Mononuclear cell (primary cell): ENCODE data around the gene ZNF428. TPM values are rescaled to one million over a fixed set of nuclear protein-coding genes. Genes with fewer than 3 reads are reported as not detected.
"Not testable (repeated sequence)": the region's sequence is repeated elsewhere in the genome, so short reads cannot be mapped to it uniquely, and the experiment has no call there.

Source experiments
- H3K27me3 ChIP-seq: 2 replicates; pipeline ENCODE4 v1.6.0; 2011; ENCODE audit warnings: low read length, control low read depth; ENCODE audit not compliant: insufficient read depth
- H3K4me1 ChIP-seq: 2 replicates; pipeline ENCODE4 v1.5.1; 2011; ENCODE audit warnings: mild to moderate bottlenecking, low read length, control low read depth; ENCODE audit not compliant: insufficient read depth
- H3K4me3 ChIP-seq: 2 replicates; pipeline ENCODE4 v1.5.1; 2011; ENCODE audit warnings: mild to moderate bottlenecking, low read length, moderate library complexity
- H3K9me3 ChIP-seq: 2 replicates; pipeline ENCODE4 v1.5.1; 2011; ENCODE audit warnings: low read depth, mild to moderate bottlenecking, control low read depth, low read length
- total RNA-seq: library from RNA; depleted of rRNA; stranded (reverse); fragments of >200 nt; gene quantifications from one replicate; pipeline ENCODE4 v1.2.3, GENCODE V29; 2012

Gene ZNF428
- total RNA-seq, 1 donor = 22.5 TPM

DNA sequence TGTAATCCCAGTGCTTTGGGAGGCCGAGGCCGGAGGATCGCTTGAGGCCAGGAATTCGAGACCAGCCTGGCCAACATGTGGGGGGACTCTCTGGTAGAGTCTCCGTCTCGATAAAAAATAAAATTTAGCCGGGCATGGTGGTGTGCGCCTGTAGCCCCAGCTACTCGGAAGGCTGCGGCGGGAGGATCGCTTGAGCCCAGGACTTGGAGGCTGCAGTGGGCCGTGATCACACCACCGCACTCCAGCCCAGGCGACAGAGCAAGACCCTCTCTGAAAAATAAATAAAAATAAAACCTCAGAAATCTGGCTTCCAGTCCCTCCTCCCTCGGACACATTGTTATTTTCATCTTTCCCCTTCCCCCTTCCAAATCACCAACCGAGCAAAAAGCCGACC lies 23.8 kb downstream of the ZNF428 start:
- H3K9me3 ChIP-seq = no peaks in the 10 kb centered on the region
- H3K27me3 ChIP-seq = no peaks in the 10 kb centered on the region
- H3K4me3 ChIP-seq = peak overlapping the region; percentile 89
- peaks cover 43% of the 10 kb centered on the region for H3K4me1 ChIP-seq

DNA sequence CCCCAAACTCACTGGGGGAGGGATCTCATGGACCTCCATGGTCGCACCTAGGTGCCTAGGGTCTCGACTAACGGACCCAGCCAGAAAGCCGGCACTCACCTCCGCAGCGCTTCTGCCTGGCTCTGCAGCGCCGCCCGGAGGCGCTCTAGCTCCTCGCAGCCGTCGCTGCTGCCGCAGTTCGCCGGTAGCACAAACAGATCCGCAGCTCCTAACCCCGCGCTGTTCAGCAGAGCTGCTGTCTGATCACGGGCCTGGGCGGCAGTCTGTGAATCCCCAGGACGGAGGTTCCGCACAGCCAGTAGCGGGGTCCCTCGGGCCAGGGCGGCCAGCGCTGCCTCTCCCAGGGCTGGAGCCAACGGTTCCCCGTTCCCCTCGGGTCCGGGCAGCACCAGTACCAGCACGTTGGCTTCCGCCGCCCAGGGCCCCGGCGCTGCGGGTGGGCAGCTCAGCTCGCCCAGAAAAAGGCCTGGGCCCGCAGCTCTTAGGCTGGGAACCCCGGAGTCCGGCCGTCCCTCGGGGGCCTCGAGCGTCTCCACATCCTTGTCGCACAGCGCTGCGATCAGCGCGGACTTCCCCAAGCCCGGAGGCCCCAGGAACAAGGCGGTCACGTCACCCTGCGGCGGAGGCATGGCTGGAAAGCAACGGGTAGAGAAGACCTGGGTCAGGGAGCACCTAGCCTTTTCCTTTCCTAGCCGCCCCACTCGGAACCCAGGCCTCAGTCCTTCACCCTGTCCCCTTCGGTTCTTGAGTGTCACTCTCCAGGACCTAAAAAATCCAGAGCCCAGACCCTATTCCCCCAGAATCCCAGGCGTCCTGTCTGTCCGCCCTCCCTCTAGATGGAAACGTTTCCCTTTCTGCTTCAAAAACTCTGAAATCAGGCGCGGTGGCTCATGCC lies 24.5 kb downstream of the ZNF428 start:
- no peaks in the 10 kb centered on the region for H3K9me3 ChIP-seq
- H3K4me3 ChIP-seq = peak overlapping the region; percentile 89
- no peaks in the 10 kb centered on the region for H3K27me3 ChIP-seq
- H3K4me1 ChIP-seq = peaks cover 43% of the 10 kb centered on the region

DNA sequence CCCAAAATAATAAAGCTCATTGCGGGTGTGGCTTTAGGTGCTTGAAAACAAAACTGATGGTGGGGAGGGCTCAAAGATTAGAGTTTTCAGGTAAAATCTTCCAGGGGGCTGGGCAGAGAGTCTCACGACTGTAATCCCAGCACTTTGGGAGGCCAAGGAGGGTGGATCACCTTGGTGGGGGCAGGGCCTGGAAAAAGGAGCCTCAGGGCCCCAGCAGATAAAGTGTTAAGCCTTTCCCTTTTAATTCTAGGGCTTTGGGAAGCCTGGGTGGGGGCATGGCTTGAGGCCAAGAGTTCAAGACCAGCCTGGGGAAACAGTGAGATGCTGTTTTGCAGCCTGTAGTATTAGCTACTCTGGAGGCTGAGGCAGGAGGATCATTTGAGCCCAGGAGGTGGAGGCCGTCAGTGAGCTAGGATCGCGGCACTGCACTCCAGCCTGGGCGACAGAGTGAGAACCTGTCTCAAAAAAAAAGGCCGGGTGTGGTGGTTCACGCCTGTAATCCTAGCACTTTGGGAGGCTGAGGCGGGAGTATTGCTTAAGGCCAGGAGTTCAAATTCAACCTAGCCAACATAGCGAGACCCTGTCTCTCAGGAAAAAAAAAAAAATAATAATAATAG lies 25.2 kb downstream of the ZNF428 start:
- peaks cover 43% of the 10 kb centered on the region for H3K4me1 ChIP-seq

DNA sequence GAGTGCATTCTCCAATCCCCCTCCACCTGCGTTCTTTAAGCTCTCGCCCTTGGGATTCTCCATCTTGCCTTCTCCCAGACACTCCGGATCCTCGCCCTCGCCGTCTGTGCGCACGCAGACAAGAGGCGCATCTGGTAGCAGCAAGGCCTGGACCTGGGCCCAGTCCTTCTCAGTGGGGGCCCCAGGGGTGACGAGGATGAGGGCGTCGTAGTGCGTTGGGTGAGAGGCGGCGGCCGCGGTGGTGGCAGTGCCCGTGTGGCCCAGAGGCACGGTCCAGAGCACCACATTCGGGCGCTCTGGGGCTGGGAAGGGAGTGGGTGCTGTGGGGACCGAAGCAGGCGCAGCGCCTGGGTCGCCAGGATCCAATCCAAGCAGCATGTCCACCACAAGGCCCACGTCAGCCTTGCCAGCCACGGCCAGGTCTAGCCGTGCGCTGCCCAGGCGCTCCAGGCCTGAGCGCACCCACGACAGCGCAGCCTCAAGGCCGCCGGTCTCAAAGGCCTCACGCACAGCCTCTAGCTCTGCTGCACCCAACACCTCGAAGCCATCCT lies 26.6 kb downstream of the ZNF428 start:
- Histone ChIP-seq H3K27me3 (no peaks in the 10 kb centered on the region), H3K9me3 (no peaks in the 10 kb centered on the region), H3K4me1 (peaks cover 37% of the 10 kb centered on the region), H3K4me3 (no peak overlapping the region)

More for the DNA sequence above, 25.2 kb downstream of the ZNF428 start:
- no peaks in the 10 kb centered on the region for H3K27me3 ChIP-seq
- H3K4me3 ChIP-seq = no peak overlapping the region
- H3K9me3 ChIP-seq = no peaks in the 10 kb centered on the region

- no peak overlapping the region for H3K4me3 ChIP-seq
- no peaks in the 10 kb centered on the region for H3K27me3 ChIP-seq
- peaks cover 29% of the 10 kb centered on the region for H3K4me1 ChIP-seq
- H3K9me3 ChIP-seq = no peaks in the 10 kb centered on the region
Observed at GRCh38 chr19:43591904-43592772, 27.3 kb downstream of the ZNF428 start.

- Histone ChIP-seq H3K27me3 (no peaks in the 10 kb centered on the region), H3K4me1 (peaks cover 9% of the 10 kb centered on the region), H3K9me3 (no peaks in the 10 kb centered on the region), H3K4me3 (no peak overlapping the region)
Observed at GRCh38 chr19:43589678-43590077, 29.8 kb downstream of the ZNF428 start.

- Histone ChIP-seq H3K27me3 (no peaks in the 10 kb centered on the region), H3K4me3 (no peak overlapping the region), H3K4me1 (peaks cover 9% of the 10 kb centered on the region), H3K9me3 (no peaks in the 10 kb centered on the region)
Observed at GRCh38 chr19:43589277-43589676, 30.2 kb downstream of the ZNF428 start.

DNA sequence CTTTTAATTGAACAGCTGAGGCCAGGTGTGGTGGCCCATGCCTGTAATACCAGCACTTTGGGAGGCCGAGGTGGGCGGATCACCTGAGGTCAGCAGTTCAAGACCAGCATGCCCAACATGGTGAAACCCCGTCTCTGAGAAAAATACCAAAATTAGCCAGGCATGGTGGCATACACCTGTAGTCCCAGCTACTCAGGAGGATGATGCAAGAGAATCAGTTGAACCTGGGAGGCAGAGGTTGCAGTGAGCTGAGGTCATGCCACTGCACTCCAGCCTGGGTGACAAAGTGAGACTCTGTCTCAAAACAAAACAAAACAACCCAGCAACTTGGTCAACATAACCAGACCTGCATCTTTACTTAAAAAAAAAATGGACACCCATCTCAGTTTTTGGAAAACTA lies 32.4 kb downstream of the ZNF428 start:
- H3K27me3 ChIP-seq, H3K4me3 ChIP-seq, H3K9me3 ChIP-seq: not testable (repeated sequence)
- peaks cover 11% of the 10 kb centered on the region for H3K4me1 ChIP-seq

DNA sequence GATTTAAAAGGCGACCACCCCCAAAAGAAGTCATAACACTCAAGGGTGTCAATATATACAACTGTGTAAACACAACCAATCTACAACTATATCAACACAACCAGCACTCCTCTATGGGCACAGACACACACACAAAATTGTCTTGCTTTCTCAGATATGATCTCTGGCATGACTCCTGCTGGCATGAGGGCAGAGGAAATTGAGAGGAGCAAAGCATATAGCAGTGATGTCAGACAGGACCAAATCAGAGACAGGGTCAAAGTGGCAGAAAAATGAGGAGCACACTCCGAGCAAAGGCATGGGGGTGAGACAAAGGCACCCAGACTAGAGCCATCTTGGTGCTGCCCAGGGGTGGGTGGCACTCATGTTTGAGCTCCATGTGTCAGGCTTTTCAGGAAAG lies 33.1 kb downstream of the ZNF428 start:
- Histone ChIP-seq H3K4me1 (peaks cover 15% of the 10 kb centered on the region), H3K9me3 (no peaks in the 10 kb centered on the region), H3K4me3 (no peak overlapping the region), H3K27me3 (no peaks in the 10 kb centered on the region)

GRCh38 chr19:43584484-43584883 lies 34.9 kb downstream of the ZNF428 start:
- Histone ChIP-seq H3K4me1 (peaks cover 32% of the 10 kb centered on the region), H3K27me3 (no peaks in the 10 kb centered on the region)

GRCh38 chr19:43582495-43582894 lies 36.9 kb downstream of the ZNF428 start:
- Histone ChIP-seq H3K4me3 (no peak overlapping the region), H3K27me3 (no peaks in the 10 kb centered on the region), H3K9me3 (no peaks in the 10 kb centered on the region), H3K4me1 (peaks cover 32% of the 10 kb centered on the region)

More at GRCh38 chr19:43584484-43584883, 34.9 kb downstream of the ZNF428 start:
- H3K9me3 ChIP-seq = no peaks in the 10 kb centered on the region
- H3K4me3 ChIP-seq = no peak overlapping the region

- Histone ChIP-seq H3K9me3 (no peaks in the 10 kb centered on the region), H3K27me3 (no peaks in the 10 kb centered on the region), H3K4me3 (no peak overlapping the region), H3K4me1 (peaks cover 32% of the 10 kb centered on the region)
Observed at GRCh38 chr19:43581467-43581866, 38.0 kb downstream of the ZNF428 start.

- no peak overlapping the region for H3K4me3 ChIP-seq
- no peaks in the 10 kb centered on the region for H3K9me3 ChIP-seq
- H3K27me3 ChIP-seq = no peaks in the 10 kb centered on the region
- peaks cover 41% of the 10 kb centered on the region for H3K4me1 ChIP-seq
Observed at GRCh38 chr19:43578787-43579186, 40.6 kb downstream of the ZNF428 start.

DNA sequence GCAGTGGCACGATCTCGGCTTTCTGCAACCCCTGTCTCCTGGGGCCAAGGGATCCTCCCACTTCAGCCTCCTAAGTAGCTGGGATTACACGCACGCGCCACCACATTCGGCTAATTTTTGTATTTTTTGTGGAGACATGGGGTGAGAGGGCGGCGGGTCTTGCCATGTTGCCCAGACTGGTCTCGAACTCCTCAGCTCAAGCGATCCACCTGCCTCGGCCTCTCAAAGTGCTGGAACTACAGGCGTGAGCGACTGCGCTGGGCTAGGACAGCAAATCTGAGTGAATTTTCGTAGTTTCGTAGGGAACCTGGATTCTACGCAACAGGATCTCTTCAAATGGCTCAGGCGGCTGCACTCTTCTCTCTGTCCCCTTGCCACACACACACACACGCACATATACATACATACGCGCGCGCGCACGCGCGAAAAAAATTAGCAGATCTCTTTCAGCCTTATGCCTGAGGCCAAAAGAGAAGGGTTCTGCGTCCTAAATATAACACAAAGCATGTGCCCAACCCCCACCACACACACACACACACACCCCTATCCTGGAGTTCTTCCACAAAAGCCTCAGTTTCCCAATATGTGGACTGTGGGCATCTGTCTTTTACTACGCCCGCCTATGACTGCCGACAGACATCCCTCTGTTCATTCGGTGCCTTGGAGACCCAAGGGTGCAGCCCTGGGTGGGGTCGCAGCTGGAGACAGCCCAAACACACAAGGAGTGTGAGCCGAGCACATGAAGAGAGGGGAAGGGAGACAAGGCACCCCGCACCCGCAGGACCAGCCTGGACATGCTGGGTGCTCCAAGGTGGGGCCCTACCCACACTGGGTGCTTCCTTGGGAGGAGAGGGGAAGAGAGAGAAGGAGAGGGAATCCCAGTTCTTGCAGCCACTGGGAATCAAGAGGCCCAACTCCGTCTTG lies 43.2 kb downstream of the ZNF428 start:
- Histone ChIP-seq H3K27me3 (no peaks in the 10 kb centered on the region), H3K4me1 (peaks cover 34% of the 10 kb centered on the region), H3K4me3 (peak overlapping the region; percentile 96), H3K9me3 (no peaks in the 10 kb centered on the region)
